Gastroesophageal sphincter (tissue), 3 donors: ENCODE results near the gene NEK7.

Experiments
- POLR2A ChIP-seq, 2 donors: fragments of 450-650 bp; IDR thresholded peaks; one replicate each; pipeline ENCODE4 v1.6.1; 2017; ENCODE audit warnings: antibody characterized with exemption in 2 of 2, mild to moderate bottlenecking in 2 of 2, moderate library complexity in 1 of 2
- POLR2AphosphoS5 ChIP-seq: sonication (generic); formaldehyde crosslinking; IDR thresholded peaks from one replicate; pipeline ENCODE4 v1.6.1; 2017; ENCODE audit warnings: antibody characterized with exemption
- TF ChIP-seq, protein P1 (sequence below), 4 experiments: fragments of 200-600 bp in 2 of 4; fragments of 450-650 bp in 2 of 4; sonication (generic) in 1 of 4; IDR thresholded peaks; one replicate each; pipeline ENCODE4 v1.5.1; 2017 to 2019; ENCODE audit warnings: antibody characterized with exemption in 4 of 4, mild to moderate bottlenecking in 2 of 4, moderate library complexity in 2 of 4

DNA sequence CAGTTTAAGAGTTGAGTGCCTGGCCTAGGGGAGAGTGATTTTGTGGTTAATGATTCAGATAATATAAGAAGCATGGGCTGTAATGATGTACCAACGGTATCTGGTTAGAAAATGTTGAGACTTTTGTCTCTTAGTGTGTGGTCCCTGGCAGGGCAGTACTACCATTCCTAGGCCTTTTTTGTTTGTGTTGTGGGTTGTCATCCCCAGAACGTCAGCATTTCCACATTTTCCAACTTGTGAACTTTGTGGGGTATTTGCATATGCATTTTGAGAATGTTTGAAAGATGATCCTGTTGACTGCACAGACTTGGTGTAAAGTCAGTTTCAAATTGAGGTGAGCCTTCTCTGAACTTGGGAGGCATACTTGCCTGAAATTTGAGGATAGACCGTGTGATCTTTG, 11.4 kb downstream of the NEK7 start:
- TF ChIP-seq, protein P1, sequence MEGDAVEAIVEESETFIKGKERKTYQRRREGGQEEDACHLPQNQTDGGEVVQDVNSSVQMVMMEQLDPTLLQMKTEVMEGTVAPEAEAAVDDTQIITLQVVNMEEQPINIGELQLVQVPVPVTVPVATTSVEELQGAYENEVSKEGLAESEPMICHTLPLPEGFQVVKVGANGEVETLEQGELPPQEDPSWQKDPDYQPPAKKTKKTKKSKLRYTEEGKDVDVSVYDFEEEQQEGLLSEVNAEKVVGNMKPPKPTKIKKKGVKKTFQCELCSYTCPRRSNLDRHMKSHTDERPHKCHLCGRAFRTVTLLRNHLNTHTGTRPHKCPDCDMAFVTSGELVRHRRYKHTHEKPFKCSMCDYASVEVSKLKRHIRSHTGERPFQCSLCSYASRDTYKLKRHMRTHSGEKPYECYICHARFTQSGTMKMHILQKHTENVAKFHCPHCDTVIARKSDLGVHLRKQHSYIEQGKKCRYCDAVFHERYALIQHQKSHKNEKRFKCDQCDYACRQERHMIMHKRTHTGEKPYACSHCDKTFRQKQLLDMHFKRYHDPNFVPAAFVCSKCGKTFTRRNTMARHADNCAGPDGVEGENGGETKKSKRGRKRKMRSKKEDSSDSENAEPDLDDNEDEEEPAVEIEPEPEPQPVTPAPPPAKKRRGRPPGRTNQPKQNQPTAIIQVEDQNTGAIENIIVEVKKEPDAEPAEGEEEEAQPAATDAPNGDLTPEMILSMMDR (IDR thresholded peaks at IDR 0.05) = no peak
- TF ChIP-seq POLR2AphosphoS5 (no peak), POLR2A (IDR thresholded peaks at IDR 0.05) (no peak)
